ENCODE measurements around the gene STK17A.
"Not testable (repeated sequence)": the region's sequence is repeated elsewhere in the genome, so short reads cannot be mapped to it uniquely, and the experiment has no call there.

DNA sequence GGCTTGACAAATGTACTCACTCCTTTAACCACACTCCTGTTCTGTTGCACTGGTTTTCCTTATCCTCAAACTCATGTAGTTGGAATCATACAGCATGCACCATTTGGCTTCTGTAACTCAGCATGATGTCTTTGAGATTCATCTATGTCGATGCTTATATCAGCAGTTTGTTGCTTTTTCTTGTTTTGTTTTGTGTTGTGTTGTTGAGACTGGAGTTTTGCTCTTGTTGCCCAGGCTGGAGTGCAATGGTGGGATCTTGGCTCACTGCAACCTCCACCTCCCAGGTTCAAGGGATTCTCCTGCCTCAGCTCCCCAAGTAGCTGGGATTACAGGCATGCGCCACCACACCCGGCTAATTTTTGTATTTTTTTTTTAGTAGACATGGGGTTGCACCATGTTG, 44.9 kb downstream of the STK17A start:
- TF ChIP-seq EP300, CTCF (IDR thresholded peaks at IDR 0.05): not testable (repeated sequence)

Data from upper lobe of left lung (tissue), 4 donors.